Muscle of back (tissue), 11 donors: ENCODE measurements around the gene USP6NL. TPM values are rescaled to one million over a fixed set of nuclear protein-coding genes. Genes with fewer than 3 reads are reported as not detected.
"Not testable (repeated sequence)": the region's sequence is repeated elsewhere in the genome, so short reads cannot be mapped to it uniquely, and the experiment has no call there.

Source experiments
- DNase-seq, 3 donors: peaks; one replicate each; pipeline versions ENCODE4 v3.0.0 to v3.0.0-alpha.2; 2013
- polyA plus RNA-seq, 10 donors: library from polyadenylated mRNA; unstranded; fragments of 120-200 nt; gene quantifications; one replicate each; pipeline ENCODE4 v1.2.1, GENCODE V29; 2013; ENCODE audit not compliant: insufficient read length in 10 of 10

Gene USP6NL
- polyA plus RNA-seq, 10 donors = 8.3 to 13.6 (median 9.8) TPM

DNA sequence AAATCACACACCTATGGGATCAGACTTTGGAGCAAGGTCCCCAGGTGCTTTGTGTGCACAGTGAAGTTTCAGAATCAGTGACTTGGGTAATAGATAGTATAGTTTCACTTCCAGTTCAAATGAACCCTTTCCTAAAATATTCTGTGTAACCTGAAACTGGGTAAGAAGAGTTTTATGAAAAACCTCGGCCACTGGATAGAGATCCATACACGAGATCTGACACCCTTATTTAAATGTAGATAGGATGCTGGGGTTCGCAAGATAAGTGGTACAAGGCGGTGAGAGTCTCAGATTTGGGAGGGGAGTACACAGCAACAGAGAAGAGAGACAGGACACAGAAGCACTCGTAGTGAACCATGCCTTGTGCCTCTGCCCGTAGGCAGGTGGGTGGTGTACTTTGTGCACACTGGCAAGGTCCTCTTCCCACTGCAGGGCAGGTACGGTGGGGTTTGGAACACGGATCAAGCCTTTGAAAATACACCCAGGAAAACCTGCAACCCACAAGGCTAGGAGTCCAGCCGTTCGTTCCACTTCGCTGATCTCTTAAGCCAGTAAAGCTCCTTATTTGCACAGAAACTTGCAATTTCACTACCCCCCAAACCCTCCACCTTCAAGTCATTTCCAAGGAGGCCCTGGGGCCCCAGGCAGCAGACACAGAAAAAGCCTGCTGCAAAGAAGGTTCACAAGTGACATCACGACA is 162.8 kb downstream of the USP6NL start:
- no peak for DNase-seq

DNA sequence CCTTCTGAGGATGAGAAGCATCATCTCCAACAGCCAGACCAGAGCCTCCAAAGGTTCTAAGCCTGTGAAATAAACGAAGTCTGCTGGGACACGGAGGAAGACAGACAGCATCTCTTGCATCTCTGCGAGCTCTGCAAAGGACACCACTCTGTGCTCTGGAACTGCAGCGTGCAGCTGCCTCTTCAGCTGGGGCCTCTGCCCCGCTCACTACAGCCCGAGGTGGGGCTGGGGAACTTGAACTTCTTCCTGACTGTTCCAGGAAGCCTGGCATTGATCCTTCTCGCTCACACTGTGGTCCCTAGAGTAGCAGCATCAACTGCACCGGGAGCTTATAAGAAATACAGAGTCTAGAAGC is 163.3 kb downstream of the USP6NL start:
- peak in 1 of 3 donors; percentile 43 for DNase-seq

DNA sequence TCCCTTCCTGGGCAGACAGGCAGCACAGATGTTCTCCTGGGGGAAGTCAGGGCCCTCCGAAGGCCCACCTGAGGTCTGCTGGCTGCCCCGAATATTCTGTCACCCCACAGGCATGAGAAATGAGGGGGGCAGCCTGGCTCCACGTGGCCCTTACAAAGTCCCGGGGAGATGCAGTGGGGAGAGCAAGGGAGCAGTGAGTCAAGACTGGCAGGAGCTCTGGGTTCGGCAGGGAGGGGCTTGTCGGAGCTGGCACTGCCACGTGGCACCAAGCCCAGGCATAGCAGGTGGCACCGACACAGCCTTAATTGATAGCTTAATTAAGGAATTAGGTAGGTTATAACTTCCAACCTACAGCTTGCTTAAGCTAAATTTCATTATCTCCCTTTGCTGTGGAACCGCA is 163.9 kb downstream of the USP6NL start:
- no peak for DNase-seq

DNA sequence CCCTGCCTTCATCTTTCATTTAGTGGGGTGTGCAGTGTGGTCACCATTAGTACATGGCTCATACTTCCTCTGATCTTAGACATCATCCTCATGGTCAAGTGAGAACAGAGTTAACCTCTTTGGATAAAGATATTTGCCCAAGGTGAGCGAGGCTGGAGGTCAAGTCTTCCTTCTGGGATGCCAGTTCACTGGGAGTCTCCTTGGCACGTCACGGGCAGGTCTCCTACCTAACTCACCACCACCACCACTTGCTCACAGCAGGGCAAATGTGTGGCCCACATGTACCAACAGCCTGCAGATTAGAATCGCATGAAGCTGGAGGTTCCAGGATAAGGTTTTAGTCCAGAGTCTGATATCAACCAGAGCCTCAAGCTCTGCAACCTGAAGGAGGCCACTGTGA is 164.6 kb downstream of the USP6NL start:
- DNase-seq = no peak

DNA sequence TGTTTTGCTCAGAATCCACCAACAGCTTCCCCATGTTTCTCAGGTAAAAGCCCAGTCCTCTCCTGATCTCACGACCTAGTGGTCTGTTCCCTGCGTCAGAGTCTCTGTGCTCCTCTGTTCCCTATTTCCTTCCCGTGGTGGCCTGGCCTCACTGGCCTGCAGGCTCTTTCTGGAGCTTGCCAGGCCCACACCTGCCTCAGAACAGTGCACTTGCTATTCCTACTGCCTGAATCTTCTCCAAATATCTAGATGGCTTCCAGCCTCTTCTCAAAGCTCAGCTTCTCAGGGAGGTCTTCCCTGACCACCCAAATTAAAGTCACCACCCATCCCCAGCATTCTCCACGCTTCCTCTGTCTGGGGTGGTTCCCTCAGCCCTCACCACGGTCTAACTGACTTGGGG is 165.3 kb downstream of the USP6NL start:
- DNase-seq = no peak

DNA sequence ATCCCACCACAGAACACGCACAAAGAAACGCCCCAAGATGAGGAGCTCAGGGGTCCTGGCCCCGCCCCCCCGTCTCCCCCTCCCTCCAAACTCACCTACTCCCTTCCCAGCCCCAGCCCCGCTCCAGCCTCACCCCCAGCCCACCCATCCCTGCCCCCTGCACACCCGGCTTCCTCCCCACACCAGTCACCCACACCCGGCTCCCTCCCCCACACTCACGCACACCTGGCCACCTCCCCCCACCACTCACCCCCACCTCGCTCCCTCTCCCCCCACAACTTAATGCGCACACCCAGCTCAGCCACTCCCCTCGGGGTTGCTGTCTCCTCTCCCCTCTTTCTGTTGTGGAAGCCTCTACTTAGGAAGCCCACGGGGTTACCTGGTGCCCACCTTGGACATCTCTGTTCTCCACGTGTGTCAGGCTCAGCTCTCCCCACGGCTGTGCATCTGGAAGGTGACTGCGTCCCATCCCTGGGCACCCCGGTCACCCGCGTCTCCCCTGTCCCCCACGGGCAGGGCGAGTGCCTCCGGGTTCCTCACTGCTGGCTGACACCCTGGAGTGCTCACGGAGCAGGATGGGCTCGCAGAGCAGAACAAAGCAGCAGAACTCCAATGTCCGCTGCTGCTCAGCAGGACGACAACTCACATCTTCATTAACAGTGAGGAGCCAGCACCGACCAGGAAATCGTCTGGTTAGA is 166.8 kb downstream of the USP6NL start:
- DNase-seq = no peak

DNA sequence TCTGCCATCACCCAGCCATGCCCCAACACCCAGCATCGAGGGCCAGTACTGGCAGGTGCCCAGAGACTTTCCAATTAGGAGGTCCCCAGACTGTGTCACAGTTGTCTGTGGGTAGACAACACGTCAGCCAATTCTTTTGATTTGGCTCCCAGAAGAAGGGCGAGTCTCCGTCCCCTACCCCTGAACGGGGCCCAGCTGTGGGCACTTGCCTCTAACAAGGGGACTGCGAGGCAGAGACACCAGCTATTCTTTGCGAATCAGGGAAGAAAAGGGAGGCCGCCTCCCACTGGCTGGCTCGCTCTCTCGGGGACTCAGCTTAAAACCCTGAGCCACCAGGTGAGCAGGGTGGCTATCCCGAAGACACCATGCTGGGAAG is 167.3 kb downstream of the USP6NL start:
- DNase-seq = no peak

DNA sequence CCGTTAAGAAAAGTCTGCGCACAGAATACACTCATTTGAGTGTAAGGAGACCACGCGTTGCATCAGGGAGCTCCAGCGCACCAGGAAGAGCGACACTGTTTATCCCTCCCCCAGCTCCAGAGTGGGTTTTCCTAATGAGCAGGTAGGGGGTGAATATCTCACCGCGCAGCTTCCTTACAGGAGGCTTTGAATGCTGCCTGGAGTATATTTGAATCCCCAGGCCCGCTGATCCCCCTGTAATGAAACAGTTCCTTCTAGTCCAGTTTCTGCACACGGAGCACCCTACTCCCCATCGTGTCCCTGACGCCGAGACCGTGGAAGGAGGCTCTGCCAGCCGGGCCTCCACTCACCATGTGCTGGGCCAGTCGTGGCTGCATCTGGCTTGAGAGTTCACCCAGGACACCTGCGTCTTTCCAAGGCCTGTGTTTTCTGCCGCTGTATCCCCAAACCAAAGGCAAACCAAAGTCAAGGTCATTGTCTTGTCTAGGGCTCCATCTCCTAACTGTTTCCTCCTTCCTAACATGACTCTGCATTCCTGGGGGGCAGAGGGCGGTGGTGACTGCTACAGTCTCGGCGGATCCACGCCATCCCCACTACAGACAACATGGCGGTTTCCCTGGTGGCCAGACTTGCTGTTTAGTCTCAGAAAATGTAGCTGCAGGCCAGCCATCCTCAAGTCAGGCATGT is 167.8 kb downstream of the USP6NL start:
- DNase-seq = no peak

DNA sequence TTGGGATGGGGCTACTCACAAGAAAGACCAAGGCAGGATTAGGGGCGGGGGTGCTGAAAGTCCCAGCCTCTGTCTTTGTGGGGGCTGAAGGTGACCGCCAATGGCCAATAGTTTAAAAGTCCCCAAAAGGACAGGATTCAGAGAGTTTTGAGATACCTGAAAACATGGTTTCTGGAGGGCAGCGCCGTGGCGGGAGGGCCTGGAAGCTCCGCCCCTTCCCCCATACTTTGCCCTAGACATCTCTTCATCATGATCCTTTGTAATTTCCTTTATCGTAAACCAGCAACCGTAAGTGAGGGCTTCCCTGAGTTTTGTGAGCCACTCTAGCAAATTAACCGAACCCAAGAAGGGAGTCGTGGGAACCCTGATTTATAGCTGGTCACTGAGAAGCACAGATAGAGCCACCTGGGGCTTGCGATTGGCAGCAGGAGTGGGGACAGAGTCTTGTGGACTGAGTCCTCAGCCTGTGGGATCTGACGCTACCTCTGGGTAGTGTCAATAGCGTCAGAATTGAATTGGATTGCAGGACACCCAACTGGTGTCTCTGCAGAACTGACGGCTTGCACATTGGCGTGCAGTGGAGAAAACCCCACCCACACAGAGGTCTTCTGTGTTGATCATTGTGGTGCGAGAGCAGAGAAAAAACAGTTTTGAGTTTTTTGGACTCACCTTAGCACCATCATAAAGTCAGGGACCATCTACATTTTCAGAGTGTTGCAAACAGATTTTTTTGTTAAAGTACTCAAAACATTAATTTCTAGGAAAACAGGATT is 169.3 kb downstream of the USP6NL start:
- DNase-seq = no peak

DNA sequence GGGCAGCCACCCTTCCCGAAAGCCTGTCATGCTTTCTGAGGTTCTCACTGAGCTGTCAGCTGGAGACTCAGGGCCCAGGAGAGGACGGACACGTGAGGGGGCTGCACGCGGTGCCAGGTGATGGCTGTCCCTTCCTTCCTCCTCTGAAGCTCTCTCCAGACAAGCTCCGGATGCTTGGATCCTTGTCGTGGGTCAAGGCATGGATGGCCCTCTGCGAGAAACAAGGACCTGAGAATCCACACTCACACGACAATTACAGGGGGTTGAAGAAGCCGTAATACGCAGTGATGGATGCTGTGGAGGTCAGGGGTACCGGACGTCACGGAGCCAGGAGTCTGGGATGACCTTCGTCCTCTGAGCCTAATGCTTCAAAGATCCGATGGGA is 170.3 kb downstream of the USP6NL start:
- DNase-seq = no peak

DNA sequence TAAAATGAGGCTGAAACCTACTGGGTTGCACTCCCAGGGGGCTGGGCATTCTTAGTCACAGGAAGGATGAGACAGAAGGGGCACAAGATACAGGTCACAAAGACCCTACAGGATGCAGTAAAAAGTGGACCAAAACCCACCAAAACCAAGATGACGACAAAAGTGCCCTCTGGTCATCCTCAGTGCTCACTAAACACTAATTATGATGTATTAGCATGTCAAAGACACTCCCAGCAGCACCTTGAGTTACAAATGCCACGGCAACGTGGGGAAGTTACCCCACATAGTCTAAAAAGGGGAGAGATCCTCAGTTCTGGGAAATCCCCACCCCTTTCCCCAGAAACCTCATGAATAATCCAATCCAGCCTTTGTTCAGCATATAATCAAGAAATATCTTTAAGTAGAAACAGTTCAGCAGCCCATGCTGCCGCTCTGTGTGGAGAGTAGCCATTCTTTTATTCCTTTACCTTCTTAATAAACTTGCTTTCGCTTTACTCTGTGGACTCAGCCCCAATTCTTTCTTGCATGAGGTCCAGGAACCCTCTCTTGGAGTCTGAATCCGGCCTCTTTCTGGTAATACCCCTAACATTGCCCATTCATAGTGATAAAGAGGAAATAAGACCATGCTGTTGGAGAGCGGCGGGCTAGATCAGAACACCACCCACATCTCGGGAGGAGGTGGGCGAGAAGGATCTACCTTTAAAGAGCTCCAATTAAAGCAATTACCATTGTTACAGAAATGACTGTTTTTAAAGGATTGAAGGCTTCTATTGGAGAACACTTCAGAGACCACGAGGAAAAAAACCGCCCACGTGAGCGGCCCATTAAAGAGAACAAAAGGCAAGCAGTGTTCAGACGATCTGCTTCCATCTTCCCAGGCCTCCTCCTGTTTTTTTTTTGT is 170.9 kb downstream of the USP6NL start:
- DNase-seq = no peak

DNA sequence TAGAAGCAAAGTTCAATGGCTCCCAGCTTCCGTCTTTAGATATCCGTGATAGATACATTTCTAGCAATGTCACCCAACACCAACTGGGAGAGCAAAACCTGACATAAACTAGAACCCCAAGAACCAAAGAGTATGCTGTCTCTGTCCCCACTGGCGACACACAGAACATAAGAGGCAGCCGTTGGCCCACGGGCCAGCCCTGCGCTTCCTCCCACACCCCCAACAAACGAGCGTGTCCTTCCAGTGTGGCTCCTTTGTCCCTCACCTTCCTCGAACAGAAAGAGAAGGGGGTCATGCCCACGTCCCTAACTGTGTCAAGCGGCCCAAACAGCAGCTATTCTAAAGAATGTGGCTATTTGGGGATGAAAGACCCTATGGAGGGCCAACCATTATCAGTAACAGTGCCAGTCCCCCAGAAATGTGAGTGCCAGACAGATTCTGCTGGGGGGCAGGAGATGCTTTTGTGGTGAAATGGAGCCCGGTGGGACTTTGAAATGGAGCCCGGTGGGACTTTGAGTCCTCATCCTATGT is 171.9 kb downstream of the USP6NL start:
- DNase-seq = no peak

DNA sequence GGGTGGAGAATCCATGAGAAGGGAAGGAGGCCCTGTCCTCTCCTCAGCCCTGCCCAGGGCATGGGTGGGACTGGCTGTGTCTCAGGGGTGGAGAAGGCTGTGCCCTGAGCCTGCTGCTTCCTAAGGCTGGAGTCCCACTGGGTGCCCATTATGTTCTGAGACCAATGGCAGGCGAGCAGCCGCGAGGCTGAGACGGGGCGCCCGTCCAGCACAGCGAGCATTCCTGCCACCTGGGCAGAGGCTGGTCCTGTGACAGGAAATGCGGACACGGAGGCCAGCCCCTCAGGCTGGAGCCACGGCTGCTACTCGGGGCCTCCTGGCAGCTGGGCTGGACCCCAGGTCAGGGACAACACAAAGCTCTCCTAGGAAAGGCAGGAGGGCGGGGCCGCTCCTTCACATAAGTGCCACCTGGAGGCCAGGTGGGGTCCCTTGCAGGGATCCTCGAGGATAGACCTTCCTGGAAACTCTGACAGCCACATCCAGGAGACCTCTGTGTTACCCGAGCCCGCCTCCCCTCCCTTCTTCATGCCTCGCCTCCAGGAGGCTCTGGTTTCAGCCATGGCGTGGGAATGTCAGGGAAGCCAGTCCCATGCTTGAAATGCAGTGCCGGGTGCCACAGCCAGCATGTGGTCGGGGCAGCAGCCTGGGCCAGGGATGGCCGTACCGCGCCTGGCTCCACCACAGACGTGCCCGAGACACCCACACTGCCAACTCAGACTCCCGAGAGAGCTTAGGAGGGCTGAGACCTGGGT is 173.9 kb downstream of the USP6NL start:
- peak; percentile 34 to 40 (median 38) for DNase-seq

DNA sequence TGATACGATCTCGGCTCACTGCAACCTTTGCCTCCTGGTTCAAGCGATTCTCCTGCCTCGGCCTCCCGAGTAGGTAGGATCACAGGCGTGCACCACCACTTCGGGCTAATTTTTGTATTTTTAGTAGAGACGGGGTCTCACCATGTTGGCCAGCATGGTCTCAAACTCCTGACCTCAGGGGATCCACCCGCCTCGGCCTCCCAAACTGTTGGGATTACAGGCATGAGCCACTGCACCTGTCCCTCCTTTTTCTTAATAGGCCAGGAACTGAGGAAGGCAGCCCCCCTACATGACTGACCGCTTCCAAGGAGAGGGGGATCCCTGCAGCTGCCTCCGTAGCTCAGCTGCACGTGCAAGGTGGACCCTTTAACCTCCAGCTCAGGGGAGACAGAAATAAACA is 175.0 kb downstream of the USP6NL start:
- not testable (repeated sequence) for DNase-seq

DNA sequence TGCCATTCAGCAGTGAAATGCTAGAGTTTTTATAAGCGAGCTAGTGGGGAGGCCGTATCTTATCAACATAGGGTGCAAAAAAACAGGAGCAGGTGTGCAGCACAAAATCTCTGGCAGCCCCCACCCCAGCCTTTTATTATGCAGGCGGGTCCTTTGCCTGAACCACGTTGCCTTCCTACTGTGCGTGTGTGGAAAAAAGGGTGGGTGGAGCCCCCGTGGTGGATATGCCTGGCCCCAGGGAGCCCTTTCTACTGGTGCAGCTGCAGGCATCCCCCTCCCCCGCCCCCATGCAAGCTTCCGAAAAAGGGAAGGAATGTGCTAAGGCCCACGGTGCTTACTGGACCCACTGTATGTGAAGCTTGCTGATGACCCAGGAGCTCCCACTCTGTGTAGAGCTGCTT is 175.9 kb downstream of the USP6NL start:
- DNase-seq = no peak

DNA sequence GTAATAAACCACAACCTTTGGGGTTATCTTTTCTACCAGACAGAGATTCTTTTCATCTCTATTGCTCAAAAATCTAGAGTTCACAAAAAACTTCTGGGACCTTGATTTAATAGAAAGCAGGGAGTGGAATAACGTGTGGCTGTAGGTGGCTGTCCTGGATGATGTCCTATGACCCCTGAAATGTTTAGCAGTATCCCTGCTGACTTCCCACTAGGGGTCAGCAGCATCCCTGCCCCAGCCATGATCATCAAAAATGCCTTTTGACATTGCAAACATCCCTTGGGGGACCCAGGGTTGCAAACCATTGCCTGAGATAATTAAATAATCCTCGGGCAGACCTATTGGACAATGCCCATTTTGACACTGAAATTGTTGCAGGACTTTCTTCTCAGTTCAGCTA is 177.1 kb downstream of the USP6NL start:
- no peak for DNase-seq

DNA sequence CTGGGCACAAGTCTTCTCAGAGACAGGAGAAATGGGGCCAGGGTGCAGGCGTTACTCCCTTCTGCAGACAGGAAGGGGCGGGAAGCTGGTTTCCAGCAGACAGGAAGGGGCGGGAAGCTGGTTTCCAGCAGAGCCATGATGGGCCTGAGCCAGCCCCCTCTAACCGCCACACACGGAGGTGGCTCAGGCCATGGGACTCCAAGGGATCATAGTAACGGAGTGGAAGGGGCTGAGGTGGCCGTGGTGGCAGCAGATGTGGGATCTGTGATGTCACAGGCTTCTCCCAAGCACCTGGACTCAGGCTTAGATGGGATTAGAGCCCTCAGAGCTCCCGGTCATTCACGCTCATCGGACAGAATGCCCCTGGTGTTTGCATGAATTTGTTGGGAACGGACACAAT is 177.8 kb downstream of the USP6NL start:
- no peak for DNase-seq

DNA sequence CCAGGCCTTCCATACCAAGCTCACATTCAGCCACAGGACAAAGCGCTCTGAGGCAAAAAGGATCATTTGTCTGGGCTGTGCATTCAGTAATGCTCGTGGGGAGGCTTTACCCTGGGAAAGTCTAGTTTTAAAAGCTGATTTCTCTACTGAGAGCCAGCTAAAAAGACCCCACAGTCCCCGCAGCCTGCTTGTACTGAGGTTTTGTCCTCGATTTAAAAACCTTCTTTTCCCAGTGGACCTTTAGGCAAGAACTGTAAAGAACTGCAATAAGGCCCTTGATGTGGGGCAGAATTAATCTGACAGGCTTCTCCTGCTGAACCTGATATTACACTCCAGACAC is 180.3 kb downstream of the USP6NL start:
- no peak for DNase-seq

DNA sequence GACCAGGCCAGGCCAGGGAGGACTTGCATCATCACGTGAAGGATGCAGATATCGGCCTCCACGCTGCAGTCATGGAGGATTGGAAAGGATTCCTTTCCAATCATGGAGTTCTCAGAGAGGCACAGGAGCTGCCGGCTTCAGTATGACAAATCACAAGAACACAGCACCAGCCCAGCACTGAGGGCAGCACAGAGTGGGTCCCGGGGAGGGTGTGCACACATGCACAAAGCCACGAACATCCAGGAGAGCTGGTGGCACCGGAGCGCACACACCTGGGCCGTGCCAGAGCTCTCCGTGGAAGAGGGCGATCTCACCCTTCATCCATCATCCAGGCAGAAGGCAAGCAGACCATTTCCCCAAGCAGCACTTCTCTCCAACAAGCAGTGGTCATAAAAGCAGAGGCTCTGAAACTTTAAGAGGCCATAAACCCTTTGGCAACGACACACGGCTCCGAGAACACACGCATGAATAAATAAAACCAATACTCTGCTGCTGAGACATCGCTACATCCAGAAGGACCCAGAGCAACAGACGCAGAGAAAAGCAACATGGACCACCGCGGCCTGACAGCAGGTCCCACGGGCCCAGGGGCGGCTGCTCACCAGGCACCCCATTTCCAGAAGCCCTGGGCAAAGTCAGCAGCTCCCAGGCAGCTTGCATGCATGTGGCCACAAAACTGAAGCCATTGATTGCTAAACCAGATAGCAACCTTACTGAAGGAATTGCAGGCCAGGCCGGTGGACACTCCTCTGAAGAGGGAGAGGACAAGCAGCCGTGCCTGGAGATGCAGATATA is 180.8 kb downstream of the USP6NL start:
- peak in 1 of 3 donors; percentile 47 for DNase-seq
